ENCODE results near the gene ISLR.

DNA sequence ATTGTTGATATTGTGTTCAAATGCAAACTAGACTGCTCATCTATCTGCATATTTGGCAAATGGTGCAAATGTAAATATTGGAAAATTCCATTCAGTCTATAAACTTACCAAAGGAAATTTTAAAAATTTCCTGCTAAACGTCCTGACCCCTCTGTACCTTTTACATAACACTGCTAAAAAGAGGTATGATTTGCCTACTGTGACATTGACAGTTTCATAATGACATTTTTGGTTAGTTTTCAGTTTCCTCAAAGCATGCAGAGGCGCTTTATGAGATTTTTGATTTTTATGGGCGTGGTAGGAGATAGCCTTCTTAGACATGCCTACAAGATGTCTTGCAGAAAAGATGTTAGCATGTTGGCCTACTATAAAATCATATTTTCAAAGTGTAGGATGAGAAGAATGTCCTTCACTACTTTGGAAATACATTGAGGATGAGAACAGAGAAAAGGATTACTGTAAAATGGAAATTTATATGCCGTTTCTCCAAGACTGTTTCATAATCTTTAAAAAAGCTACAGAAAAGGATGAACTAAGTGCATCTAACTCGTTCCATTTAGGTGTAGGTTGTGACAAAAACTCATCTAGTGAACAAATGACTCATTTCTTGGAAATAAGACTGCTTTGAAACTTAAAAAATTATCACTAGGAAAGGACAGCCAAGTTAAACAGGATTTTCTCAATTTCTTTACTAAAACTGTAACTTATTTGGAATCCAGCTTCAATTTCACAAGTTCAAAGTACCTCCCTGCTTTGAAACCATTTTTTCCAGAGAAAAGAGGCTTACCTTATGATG is 14.5 kb upstream of the ISLR start:
- TF ChIP-seq, protein P1, sequence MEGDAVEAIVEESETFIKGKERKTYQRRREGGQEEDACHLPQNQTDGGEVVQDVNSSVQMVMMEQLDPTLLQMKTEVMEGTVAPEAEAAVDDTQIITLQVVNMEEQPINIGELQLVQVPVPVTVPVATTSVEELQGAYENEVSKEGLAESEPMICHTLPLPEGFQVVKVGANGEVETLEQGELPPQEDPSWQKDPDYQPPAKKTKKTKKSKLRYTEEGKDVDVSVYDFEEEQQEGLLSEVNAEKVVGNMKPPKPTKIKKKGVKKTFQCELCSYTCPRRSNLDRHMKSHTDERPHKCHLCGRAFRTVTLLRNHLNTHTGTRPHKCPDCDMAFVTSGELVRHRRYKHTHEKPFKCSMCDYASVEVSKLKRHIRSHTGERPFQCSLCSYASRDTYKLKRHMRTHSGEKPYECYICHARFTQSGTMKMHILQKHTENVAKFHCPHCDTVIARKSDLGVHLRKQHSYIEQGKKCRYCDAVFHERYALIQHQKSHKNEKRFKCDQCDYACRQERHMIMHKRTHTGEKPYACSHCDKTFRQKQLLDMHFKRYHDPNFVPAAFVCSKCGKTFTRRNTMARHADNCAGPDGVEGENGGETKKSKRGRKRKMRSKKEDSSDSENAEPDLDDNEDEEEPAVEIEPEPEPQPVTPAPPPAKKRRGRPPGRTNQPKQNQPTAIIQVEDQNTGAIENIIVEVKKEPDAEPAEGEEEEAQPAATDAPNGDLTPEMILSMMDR (IDR thresholded peaks at IDR 0.05; ENCODE audit: poor library complexity, severe bottlenecking): no peak
- TF ChIP-seq POLR2AphosphoS5 (IDR thresholded peaks at IDR 0.05): no peak
- no peak for TF ChIP-seq EZH2 (IDR thresholded peaks at IDR 0.05; ENCODE audit: borderline replicate concordance, insufficient read depth, low read length, poor library complexity, severe bottlenecking)
- no peak for TF ChIP-seq MXI1 (conservative IDR thresholded peaks at IDR 0.05; ENCODE audit: poor library complexity, severe bottlenecking)

Measured in neural cell (in vitro differentiated cells).